Hepatocyte (in vitro differentiated cells): ENCODE data around the gene REL.

ENCODE experiments used
- EZH2phosphoT487 ChIP-seq: fragments of 200-600 bp; sonication (generic); IDR thresholded peaks from one replicate; pipeline ENCODE4 v1.6.1; 2018; ENCODE audit warnings: antibody characterized with exemption, mild to moderate bottlenecking, low read depth, moderate library complexity; ENCODE audit not compliant: unreplicated experiment, severe bottlenecking
- TF ChIP-seq, protein P1 (sequence below): fragments of 200-600 bp; sonication (generic); IDR thresholded peaks from 2 replicates; pipeline ENCODE4 v1.5.1; 2016; ENCODE audit warnings: antibody characterized with exemption, mild to moderate bottlenecking; ENCODE audit not compliant: poor library complexity

DNA sequence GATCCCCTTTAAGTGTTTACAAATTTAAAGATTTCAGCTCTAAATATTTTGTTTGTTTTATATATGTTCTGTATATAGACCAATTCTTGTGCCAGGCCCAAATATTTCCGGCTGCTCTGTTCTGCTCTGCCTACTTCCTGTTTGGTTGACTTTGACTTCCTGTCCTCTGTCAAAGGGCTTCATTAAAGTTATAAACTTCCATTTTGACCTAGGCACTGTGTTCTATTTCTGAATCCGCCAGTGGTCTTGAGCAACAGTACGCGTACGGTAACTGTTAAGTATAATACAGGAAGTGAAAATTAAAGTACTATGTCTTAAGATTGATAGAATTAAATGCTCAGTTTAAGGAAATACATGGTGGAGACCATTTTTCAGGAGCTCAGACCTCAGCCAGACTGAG lies 13.5 kb upstream of the REL start:
- TF ChIP-seq, protein P1, sequence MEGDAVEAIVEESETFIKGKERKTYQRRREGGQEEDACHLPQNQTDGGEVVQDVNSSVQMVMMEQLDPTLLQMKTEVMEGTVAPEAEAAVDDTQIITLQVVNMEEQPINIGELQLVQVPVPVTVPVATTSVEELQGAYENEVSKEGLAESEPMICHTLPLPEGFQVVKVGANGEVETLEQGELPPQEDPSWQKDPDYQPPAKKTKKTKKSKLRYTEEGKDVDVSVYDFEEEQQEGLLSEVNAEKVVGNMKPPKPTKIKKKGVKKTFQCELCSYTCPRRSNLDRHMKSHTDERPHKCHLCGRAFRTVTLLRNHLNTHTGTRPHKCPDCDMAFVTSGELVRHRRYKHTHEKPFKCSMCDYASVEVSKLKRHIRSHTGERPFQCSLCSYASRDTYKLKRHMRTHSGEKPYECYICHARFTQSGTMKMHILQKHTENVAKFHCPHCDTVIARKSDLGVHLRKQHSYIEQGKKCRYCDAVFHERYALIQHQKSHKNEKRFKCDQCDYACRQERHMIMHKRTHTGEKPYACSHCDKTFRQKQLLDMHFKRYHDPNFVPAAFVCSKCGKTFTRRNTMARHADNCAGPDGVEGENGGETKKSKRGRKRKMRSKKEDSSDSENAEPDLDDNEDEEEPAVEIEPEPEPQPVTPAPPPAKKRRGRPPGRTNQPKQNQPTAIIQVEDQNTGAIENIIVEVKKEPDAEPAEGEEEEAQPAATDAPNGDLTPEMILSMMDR: no peak
- no peak for TF ChIP-seq EZH2phosphoT487
